ENCODE measurements around the gene SMPDL3B. TPM values are rescaled to one million over a fixed set of nuclear protein-coding genes. Genes with fewer than 3 reads are reported as not detected.
A peak's percentile ranks its signal among the peaks of the same experiment; 100 is the strongest.

SMPDL3B gene, protein sequence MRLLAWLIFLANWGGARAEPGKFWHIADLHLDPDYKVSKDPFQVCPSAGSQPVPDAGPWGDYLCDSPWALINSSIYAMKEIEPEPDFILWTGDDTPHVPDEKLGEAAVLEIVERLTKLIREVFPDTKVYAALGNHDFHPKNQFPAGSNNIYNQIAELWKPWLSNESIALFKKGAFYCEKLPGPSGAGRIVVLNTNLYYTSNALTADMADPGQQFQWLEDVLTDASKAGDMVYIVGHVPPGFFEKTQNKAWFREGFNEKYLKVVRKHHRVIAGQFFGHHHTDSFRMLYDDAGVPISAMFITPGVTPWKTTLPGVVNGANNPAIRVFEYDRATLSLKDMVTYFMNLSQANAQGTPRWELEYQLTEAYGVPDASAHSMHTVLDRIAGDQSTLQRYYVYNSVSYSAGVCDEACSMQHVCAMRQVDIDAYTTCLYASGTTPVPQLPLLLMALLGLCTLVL
- under 1 TPM in 1 of 4 donors, not detected in 3; 0.29 TPM for total RNA-seq

- peaks cover 0 to 12% (median 10%) of the 10 kb centered on the region in 3 donors for H3K27me3 ChIP-seq
- no peaks in the 10 kb centered on the region for H3K9me3 ChIP-seq
- H3K36me3 ChIP-seq = no peaks in the 10 kb centered on the region
- TF ChIP-seq, protein P1, sequence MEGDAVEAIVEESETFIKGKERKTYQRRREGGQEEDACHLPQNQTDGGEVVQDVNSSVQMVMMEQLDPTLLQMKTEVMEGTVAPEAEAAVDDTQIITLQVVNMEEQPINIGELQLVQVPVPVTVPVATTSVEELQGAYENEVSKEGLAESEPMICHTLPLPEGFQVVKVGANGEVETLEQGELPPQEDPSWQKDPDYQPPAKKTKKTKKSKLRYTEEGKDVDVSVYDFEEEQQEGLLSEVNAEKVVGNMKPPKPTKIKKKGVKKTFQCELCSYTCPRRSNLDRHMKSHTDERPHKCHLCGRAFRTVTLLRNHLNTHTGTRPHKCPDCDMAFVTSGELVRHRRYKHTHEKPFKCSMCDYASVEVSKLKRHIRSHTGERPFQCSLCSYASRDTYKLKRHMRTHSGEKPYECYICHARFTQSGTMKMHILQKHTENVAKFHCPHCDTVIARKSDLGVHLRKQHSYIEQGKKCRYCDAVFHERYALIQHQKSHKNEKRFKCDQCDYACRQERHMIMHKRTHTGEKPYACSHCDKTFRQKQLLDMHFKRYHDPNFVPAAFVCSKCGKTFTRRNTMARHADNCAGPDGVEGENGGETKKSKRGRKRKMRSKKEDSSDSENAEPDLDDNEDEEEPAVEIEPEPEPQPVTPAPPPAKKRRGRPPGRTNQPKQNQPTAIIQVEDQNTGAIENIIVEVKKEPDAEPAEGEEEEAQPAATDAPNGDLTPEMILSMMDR (IDR thresholded peaks at IDR 0.05 in 4 of 5, conservative IDR thresholded peaks at IDR 0.05 in 1 of 5) = no peak
- no peak for TF ChIP-seq POLR2A (IDR thresholded peaks at IDR 0.05)
- in situ Hi-C loops (cut with MboI; ENCODE audit: low sequenced_read_pairs in 4 of 4) = no loop called here
- intact Hi-C loops (cut with DNase I; ENCODE audit: low total_unique reads) = no loop called here
- no peaks in the 10 kb centered on the region for H3K4me1 ChIP-seq
- no peak for DNase-seq
- peak within 1 kb of the TSS in 1 of 4 donors; percentile 28 for H3K4me3 ChIP-seq
- no peak within 1 kb of the TSS for H3K27ac ChIP-seq
- no peak for ATAC-seq
Observed at GRCh38 chr1:27934818-27935549, at the start of gene SMPDL3B. SMPDL3B (plus strand) TSS chr1:27935000; CDS start chr1:27935184, 184 bp downstream.

GRCh38 chr1:27885114-27885528 lies 49.7 kb upstream of the SMPDL3B start:
- H3K27me3 ChIP-seq = no peaks in the 10 kb centered on the region
- no peak for TF ChIP-seq POLR2A (IDR thresholded peaks at IDR 0.05)
- TF ChIP-seq, protein P1 (IDR thresholded peaks at IDR 0.05 in 4 of 5, conservative IDR thresholded peaks at IDR 0.05 in 1 of 5) = no peak
- no peaks in the 10 kb centered on the region for H3K9me3 ChIP-seq
- in situ Hi-C loops (cut with MboI; ENCODE audit: low sequenced_read_pairs in 4 of 4) = no loop called here
- no peaks in the 10 kb centered on the region for H3K36me3 ChIP-seq
- no peak for DNase-seq
- H3K4me1 ChIP-seq = no peaks in the 10 kb centered on the region
- intact Hi-C loops (cut with DNase I; ENCODE audit: low total_unique reads) = no loop called here
- H3K4me3 ChIP-seq = no peak overlapping the region
- ATAC-seq = peak; percentile 14
- H3K27ac ChIP-seq = peak overlapping the region in 3 of 4 donors; percentile 33 to 52 (median 51)

DNA sequence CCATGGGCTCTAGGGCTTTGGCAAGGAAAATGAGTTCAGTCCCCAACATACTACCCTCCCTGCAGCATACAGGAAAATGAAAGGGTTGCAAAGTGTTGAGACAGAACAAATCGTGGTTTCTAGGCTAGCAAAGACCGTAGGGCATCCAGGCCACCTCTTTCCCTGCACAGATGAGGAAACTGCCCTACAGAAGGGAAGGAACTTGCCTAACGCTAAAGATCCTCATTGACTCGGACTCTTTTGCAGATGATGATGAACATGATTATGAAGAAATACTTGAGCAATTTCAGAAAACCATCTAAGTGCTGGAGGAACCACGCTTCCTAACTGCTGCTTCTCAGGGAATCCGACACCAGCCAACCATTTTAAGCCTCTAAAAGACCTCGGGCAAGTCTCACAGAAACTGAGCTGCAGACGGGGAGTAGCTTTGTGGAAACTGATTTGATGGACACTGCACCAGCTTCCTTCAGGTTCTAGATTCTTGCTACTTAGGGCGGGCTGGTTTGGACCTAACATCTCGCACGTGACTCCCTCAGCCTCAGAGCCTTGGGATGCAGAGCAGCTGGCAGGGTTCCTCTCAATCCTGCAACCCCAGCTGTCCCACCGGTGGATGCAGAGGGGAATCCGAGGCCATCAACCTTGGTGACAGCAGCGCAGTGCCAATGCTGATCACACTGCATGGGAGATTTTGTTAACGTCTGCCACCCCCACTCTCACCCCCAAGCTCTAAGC lies 49.0 kb upstream of the SMPDL3B start:
- DNase-seq (no peak), ATAC-seq (no peak)
- Histone ChIP-seq H3K4me3 (no peak overlapping the region), H3K27me3 (no peaks in the 10 kb centered on the region), H3K4me1 (no peaks in the 10 kb centered on the region), H3K36me3 (peaks cover 0 to 6% of the 10 kb centered on the region in 2 donors), H3K9me3 (no peaks in the 10 kb centered on the region), H3K27ac (peak overlapping the region; percentile 18 to 52 (median 42))
- in situ Hi-C loops (cut with MboI; ENCODE audit: low sequenced_read_pairs in 4 of 4) = no loop called here
- intact Hi-C loops (cut with DNase I; ENCODE audit: low total_unique reads) = no loop called here
- no peak for TF ChIP-seq POLR2A (IDR thresholded peaks at IDR 0.05)
- TF ChIP-seq, protein P1 (IDR thresholded peaks at IDR 0.05 in 4 of 5, conservative IDR thresholded peaks at IDR 0.05 in 1 of 5) = no peak

DNA sequence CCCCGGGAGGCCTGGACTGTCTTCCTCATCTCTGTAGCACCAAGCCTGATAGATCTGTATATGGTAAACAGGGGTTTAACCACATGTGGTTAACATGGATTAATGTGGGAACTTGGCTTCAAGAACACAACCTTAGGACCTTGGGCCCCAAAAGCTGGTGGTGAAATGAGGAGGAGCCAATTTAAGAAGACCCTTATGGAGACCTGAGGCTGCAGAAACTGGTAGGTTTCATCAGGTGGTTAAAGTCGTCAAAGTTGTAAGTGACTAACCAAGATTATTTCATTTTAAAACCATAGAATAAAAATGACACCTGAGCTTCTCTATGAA lies 48.5 kb upstream of the SMPDL3B start:
- Histone ChIP-seq H3K27me3 (no peaks in the 10 kb centered on the region), H3K4me1 (no peaks in the 10 kb centered on the region), H3K36me3 (peaks cover 0 to 11% of the 10 kb centered on the region in 2 donors), H3K4me3 (no peak overlapping the region), H3K9me3 (no peaks in the 10 kb centered on the region), H3K27ac (peak overlapping the region in 2 of 4 donors; percentile 18 to 26)
- DNase-seq = no peak
- no peak for ATAC-seq
- intact Hi-C loops (cut with DNase I; ENCODE audit: low total_unique reads) (no loop called here), in situ Hi-C loops (cut with MboI; ENCODE audit: low sequenced_read_pairs in 4 of 4) (no loop called here)
- TF ChIP-seq POLR2A (IDR thresholded peaks at IDR 0.05) = no peak
- TF ChIP-seq, protein P1 (IDR thresholded peaks at IDR 0.05 in 4 of 5, conservative IDR thresholded peaks at IDR 0.05 in 1 of 5) = no peak
